Mesangial cell (primary cell): ENCODE data around the gene SOX18. TPM values are rescaled to one million over a fixed set of nuclear protein-coding genes. Genes with fewer than 3 reads are reported as not detected.

Experiments used
- total RNA-seq: library from RNA; depleted of rRNA; stranded (reverse); fragments of >200 nt; gene quantifications from 2 replicates; pipeline ENCODE4 v1.2.3, GENCODE V29; 2015

The SOX18 gene
- not detected in 2 replicates for total RNA-seq

DNA sequence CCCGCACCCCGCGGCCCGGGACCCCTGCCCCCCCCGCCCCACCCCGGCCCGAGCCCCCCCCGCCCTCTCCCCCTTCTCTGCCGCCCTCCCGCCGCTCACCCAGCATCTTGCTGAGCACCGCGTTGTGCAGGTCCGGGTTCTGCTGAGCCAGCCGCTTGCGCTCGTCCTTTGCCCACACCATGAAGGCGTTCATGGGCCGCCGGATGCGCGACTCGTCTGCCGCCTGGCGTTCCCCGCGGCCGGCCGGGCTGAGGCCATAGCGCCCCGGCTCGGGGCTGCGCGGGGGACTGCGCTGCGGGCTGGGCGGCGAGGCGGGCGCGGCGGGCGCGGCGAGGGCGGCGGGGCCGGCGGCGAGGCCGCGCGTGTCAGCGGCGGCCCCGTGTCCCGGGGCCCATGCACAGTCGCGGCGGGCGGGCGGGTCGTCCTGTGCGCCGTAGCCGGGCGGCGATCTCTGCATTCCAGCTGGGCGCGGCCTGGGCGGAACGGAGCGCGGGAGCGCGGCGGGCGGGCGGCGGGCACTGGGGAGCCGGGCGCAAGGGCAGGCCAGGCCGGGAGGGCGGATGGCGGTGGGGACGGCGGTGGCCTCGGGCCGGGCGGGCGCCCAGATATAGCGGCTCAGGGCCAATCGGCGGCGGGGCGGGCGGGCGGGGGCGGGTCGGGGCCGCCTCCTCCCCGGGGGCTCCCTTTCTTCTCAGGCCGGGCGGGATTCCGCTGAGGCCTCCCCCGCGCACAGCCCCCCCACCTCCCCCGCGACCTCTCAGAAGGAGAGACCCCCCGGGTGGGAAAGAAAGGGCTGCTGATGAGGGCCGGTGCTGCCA is at the start of gene SOX18:
Gene SOX18 (minus strand): TSS at position 580 of the 818 bp plus-strand sequence. CDS start 123 bp downstream, at position 457.

DNA sequence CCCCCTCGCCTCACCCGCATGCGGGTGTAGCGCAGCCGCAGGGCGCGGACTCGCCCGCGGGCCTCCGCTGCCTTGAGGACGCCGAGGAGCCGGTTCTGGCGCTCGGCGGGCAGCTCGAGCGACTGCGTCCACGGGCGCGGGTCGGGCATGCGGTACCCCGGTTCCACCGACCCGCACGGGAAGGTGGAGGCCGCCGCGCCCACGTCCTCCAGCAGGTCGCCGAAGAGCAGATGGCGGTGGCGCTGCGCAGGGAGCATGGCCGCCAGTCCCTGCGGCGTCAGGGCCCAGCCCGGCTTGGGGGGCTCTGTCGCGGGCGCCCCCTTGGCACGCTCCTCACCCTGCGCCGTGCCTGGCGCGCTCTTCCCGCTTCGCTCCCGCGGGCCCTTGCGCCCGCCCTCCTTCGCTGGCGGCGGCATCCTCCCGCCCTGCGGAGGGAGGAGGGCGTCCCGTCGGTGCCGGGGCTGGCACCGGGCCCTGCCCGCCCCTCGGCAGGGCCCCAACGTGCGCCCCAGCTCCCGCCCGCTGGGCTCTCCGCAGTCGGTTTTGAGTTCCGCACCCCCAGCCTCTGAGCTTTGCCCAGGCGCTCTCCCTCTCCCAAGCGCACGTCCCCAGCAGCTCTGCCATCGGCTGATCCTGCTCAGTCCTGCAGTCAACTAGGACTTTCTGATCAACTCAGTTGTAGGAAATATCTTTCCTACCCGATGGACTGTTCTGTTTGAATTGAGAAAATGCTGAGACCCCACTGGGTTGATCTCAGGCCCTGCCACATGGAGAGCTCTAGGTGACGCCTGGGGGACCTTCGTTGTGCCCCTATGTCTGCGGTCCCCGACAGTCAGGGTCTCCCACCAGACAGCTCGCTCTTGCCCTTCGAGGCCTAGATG is 34.6 kb upstream of the SOX18 start, which contains the start of gene LKAAEAR1:
Gene LKAAEAR1 (minus strand): TSS at position 595 of the 881 bp plus-strand sequence. CDS start 179 bp downstream, at position 416.

DNA sequence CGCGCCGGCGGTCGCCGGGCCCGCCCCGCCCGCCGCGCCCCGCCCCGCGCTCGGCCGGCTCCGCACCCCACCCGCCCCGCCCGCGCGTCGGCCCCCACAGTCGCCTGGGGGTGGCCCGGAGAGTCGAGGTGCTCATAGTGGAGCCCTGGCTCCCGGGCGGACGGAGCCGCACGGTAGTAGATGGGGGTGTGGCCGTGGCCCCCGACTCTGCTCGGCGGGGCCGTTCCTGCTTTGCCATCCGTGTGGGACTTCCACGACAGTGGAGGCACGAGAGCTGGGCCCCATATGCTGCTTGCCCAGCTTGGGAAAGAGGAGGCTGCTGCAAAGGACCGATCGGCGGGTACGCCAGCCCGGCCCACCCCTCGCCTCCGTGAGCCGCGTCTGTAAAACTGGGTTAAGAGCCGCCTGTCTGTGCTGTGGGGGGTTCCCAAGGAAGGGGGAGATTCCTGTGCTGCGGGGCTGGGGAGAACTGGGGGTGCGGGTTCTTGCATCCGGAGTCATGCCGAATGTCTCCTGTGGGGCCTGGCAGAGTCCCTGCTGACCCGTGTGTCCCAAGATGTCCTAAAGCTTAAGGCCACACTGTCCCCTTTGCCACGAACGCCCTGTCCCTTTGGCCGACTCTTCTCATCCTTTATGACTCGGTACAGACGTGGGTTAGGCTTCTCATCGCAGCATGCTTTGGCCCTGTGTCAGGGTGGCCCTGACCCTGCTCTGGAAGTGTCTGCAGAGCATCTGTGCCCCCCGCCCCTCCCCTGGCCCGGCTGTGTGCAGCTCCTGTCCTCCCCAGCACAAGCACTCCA is 30.8 kb upstream of the SOX18 start, which contains the start of gene OPRL1:
Gene OPRL1 (plus strand): TSS at position 70 of the 800 bp plus-strand sequence. CDS start 12,639 bp downstream, outside the sequence.

DNA sequence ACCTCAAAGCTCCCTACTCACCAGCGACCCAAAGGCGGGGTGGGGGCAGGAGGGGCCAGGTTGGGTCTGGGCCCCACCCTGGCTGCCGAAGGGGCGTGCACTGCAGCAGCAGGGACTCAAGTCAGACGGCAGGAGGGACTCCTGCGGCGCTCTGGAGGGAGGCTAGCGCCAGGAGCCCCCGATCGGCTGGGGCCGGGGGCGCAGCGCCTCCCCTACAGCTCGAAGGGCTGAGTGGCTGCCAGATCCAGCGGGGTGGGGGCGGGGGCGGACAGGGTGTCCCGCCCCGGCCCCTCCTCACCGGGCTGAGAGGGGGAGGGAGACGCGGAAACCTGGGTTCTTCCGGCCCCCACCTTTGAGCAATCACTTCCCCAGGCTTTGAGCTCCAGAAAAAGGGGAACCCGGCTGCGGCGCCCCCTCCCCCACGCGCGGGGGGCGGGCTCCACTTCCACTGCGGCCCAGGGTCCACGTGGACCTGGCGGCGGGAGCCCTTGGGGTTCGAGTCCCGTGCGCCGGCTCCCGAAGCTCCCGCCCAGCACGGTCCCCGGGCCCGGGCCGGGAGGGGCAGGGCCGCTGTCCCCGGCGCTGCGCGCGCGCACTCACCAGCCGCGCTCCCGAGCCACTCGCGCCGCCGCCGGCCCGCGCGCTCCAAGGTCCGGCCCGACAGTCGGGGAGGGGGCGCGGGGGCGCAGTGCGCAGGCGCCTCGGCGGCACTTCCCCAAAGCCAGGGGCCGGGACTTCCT is 30.0 kb upstream of the SOX18 start, which contains the start of gene RGS19:
Gene RGS19 (minus strand): TSS at position 246 of the 740 bp plus-strand sequence. CDS start 2,632 bp downstream, outside the sequence.

DNA sequence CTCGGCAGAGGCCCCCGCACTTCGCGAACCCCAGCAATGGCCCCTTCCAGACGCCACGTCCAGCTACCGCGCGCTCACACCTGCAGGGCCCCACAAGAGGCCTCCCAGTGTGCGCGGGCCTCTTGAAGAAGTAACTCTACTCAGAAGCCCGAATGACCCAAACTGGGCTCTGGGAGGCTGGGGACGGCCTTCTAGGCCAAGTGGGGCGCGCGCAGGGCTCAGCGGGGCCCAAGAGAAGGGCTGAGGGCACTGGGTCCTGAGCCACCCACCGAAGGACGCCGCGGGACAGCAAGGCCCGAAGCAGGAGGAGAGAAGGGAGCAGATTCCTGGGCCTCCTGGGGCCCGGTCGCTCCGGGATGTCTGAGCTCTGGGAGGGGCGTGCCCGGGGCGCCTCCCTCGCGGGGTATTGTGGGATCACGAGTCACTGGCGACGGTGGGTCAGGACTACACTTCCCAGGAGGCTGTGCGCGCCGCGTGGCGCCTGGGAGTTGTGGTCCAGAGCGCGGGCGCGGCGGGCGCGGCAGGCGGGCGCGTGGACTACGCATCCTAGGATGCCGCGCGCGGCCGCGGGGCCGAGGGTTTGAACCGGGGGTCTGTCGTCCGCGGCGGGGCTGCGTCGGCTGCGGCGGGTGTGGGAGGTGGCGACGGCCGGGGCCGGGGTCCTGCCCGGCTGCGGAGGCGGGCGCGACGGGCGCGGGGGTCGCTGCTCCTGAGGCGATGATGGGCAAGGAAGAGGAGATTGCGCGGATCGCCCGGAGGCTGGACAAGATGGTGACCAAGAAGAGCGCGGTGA is 13.4 kb upstream of the SOX18 start, which contains the start of gene TCEA2:
Gene TCEA2 (plus strand): TSS at position 603 of the 793 bp plus-strand sequence. CDS start 115 bp downstream, at position 718.

DNA sequence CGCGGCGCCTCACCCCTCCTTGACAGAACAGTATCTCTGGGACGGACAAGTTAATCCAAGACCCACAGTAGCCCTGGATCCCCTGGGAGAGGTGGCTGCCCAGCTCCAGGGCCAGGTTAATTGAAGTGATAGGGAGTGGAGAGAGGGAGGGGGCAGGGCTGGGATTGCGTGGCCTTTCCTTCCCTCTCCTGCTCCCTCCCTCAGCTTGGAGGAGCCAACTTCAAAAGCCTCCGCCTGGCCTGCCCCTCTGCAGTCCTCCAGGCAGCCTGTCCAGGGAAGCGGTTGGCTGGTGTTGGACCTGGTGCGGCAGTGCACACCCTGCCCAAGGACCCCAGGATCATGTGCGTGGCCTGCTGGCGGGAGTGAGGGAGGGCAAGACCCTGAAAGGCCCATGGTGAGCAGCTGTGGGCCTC is 13.5 kb downstream of the SOX18 start, which contains the start of gene C20orf204:
Gene C20orf204 (plus strand): TSS at position 250 of the 413 bp plus-strand sequence. CDS start 142 bp downstream, at position 392.

Other genes with a start within 250 kb of the SOX18 start
- 1.8 and 5.6 TPM in 2 replicates for gene ZBTB46, start 218.4 kb downstream of the SOX18 start, total RNA-seq
- not detected in 2 replicates for gene ABHD16B, start 188.1 kb downstream of the SOX18 start, total RNA-seq
- gene TPD52L2, start 184.4 kb downstream of the SOX18 start, total RNA-seq: 99.1 and 136 TPM in 2 replicates
- 39.3 and 46.8 TPM in 2 replicates for gene DNAJC5, start 154.5 kb downstream of the SOX18 start, total RNA-seq
- gene UCKL1, start 93.2 kb downstream of the SOX18 start, total RNA-seq: 31.1 and 38.3 TPM in 2 replicates
- 8.3 and 15.5 TPM in 2 replicates for gene ZNF512B, start 79.7 kb downstream of the SOX18 start, total RNA-seq
- gene SAMD10, start 70.0 kb downstream of the SOX18 start, total RNA-seq: 6.4 and 10.3 TPM in 2 replicates
- gene PRPF6, start 68.5 kb downstream of the SOX18 start, total RNA-seq: 46.4 and 48.6 TPM in 2 replicates
- gene C20orf204, start 13.5 kb downstream of the SOX18 start, total RNA-seq: 0.25 TPM in 1 of 2 replicates, not detected in the other
- 20.2 and 46.8 TPM in 2 replicates for gene TCEA2, start 13.6 kb upstream of the SOX18 start, total RNA-seq
- gene RGS19, start 29.9 kb upstream of the SOX18 start, total RNA-seq: 9.9 and 21.3 TPM in 2 replicates
- gene OPRL1, start 30.4 kb upstream of the SOX18 start, total RNA-seq: 0.33 and 1.5 TPM in 2 replicates
- gene LKAAEAR1, start 34.8 kb upstream of the SOX18 start, total RNA-seq: 0.49 TPM in 1 of 2 replicates, not detected in the other
- gene NPBWR2, start 57.9 kb upstream of the SOX18 start, total RNA-seq: not detected in 2 replicates
- not detected in 2 replicates for gene MYT1, start 114.8 kb upstream of the SOX18 start, total RNA-seq
- 19.2 and 51.5 TPM in 2 replicates for gene PCMTD2, start 206.1 kb upstream of the SOX18 start, total RNA-seq